GM12864 (cell line): ENCODE results near the gene CIAO1.

ENCODE experiments used
- DNase-seq: peaks from one replicate; pipeline ENCODE4 v3.0.0-alpha.2; 2011; ENCODE audit warnings: low read depth
- H3K4me3 ChIP-seq: 2 replicates; pipeline ENCODE4 v1.5.1; 2011; ENCODE audit warnings: mild to moderate bottlenecking, low read depth, low read length, control low read depth
- TF ChIP-seq, protein P1 (sequence below): IDR thresholded peaks from 2 replicates; pipeline ENCODE4 v1.5.1; 2011; ENCODE audit warnings: low read depth, mild to moderate bottlenecking, moderate library complexity, low read length, control low read depth, inconsistent platforms; ENCODE audit errors: missing control alignments

Gene CIAO1

DNA sequence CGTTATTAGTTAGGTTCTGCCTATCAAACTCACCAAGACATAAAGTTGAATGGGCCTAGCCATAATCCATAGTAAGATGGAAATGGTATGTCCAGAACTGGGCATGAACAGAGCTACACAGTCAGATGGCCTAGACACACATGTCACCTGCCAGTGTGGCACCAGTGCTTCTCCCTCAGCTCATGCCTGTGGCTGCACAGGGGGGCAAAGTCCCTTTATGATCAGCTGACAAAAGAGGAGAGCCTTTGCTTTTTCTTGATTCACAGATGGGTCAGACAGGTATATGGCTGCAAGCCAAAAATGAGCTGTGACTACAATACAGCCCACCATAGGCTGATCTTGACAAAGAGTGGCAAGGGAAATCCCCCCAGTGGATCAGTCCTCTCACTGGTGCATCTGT lies 29.1 kb upstream of the CIAO1 start:
- H3K4me3 ChIP-seq, result no peak overlapping the region
- TF ChIP-seq, protein P1, sequence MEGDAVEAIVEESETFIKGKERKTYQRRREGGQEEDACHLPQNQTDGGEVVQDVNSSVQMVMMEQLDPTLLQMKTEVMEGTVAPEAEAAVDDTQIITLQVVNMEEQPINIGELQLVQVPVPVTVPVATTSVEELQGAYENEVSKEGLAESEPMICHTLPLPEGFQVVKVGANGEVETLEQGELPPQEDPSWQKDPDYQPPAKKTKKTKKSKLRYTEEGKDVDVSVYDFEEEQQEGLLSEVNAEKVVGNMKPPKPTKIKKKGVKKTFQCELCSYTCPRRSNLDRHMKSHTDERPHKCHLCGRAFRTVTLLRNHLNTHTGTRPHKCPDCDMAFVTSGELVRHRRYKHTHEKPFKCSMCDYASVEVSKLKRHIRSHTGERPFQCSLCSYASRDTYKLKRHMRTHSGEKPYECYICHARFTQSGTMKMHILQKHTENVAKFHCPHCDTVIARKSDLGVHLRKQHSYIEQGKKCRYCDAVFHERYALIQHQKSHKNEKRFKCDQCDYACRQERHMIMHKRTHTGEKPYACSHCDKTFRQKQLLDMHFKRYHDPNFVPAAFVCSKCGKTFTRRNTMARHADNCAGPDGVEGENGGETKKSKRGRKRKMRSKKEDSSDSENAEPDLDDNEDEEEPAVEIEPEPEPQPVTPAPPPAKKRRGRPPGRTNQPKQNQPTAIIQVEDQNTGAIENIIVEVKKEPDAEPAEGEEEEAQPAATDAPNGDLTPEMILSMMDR, result no peak
- DNase-seq, result no peak

DNA sequence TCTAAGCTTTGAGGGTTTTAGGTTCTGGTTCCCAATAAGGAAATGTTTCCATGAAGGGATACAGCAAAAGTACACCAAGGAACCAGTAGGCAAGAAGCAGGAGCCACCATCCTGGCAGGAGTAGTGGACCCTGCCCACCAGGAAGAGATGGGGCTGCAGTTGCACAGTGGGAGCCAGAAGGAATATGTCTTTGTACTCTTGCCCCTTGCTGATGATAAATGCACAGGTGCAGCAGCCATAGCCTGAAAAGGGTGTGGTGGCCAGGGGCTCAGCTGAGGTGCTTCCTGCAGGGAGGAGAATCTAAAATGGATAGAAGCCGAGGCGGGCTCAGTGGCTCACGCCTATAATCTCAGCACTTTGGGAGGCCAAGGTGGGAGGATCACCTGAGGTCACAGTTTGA lies 27.8 kb upstream of the CIAO1 start:
- DNase-seq, result no peak
- TF ChIP-seq, protein P1, result no peak
- H3K4me3 ChIP-seq, result no peak overlapping the region

DNA sequence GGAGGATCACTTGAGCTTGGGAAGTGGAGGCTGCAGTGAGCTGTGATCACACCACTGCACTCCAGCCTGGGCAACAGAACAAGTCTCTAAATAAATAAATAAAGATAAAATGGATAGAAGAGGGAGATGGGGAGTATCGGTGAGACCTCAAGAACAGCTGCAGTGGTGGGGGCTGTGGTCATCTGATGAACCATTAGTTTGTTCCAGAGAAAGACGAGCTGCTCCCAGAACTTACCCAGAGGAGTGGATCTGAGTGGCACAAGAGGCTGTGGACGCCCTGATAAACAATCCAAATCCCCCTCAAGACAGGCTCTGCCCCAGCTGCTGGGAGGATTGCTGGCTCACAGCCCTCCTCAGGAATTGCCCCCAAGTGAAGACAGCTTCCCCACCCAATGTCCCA lies 26.9 kb upstream of the CIAO1 start:
- TF ChIP-seq, protein P1, result no peak
- no peak overlapping the region for H3K4me3 ChIP-seq
- no peak for DNase-seq

DNA sequence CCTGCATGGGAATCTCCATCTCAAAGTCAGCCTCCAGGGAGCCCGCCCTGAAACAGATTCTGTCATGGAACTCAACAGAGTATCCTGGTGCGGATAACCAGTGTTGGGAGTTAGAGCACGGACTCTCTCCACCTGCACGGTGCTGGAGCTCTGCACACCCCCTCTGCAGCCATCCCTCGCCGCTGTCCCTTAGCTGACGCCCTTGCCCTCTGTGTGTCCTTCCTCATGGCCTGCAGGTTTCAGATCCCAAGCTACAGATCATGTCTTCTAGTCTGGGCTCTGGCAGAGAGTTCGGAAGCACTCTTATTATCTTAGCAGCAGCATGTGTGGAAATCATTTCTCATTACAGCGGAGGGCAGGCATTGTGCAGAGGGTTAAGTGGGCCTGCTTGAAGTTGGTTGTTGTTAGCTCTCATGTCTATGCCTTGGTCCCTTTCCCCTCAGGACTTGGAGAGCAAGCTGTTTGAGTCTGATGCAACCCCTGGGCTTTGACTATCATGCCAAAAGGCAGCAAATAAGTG lies 26.2 kb upstream of the CIAO1 start:
- no peak for DNase-seq
- no peak overlapping the region for H3K4me3 ChIP-seq
- TF ChIP-seq, protein P1, result no peak

DNA sequence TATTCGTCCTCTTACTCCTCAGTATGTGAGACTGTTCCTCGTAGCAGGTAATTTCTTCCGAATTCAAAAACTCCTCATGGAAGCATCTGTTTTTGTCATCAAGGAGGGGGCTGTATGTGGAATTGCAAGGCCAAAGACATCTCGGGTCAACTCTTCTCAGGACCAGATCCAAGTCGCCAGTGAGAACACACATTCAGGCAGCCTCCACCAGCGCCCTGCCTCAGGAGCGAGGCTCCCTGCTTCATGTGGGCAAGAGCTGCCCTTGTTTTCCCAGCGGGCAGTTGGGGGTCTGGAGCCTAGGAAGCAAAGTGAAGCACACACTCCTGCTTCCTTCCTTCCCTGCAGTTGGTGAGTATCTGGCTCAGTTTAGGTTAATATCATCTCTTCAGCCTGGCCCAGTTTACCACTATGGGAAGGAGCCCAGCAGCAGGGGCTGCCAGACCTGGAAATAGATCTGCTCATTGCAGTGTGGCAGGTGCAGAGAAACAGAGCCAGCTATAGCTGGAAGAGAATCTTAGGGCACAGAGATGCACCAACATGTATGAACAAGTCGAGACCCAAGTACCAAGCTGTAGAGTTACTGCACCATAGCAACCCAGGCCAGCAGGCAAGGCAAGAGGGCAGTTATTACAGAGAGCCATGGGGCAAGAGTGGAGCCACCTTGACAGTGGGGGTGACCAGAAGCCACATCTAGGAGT lies 25.5 kb upstream of the CIAO1 start:
- TF ChIP-seq, protein P1, result no peak
- no peak for DNase-seq
- no peak overlapping the region for H3K4me3 ChIP-seq

DNA sequence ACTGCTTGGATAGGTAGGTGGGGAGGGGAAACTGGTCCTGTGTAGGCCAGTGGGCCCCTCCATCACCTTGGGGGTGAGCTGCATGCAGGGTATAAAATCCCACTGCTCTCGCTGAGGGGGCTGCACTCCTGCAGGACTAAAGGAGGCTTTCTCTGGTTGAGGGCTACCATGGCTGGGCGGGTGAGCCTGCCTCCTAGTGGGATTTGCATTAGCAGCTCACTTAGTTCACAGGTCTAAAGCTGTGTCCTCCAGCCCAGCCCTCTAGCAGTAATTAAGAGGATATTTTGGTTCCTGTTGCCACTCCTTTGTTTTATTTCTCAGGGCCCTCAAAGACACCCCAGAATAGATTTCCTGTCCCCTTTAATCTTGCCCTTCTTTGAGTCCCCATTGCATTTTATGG lies 24.8 kb upstream of the CIAO1 start:
- no peak for DNase-seq
- TF ChIP-seq, protein P1, result peak; percentile 26
- H3K4me3 ChIP-seq, result no peak overlapping the region
